Hematopoietic multipotent progenitor cell treated with erythropoietin and hydrocortisone succinate and interleukin-3 and kit ligand, for 17 days (in vitro differentiated cells): ENCODE measurements around the gene ANGPTL8.
A peak's percentile ranks its signal among the peaks of the same experiment; 100 is the strongest.

Source experiments
- DNase-seq: peaks from one replicate; pipeline ENCODE4 v3.0.0-alpha.2; 2015; ENCODE audit warnings: low spot score

Gene ANGPTL8

GRCh38 chr19:11239377-11240000 is at the start of gene ANGPTL8:
ANGPTL8 (plus strand) TSS chr19:11239619; CDS start chr19:11239638, 19 bp downstream.
- no peak for DNase-seq

- no peak for DNase-seq
Measured at GRCh38 chr19:11190501-11190900, 48.9 kb upstream of the ANGPTL8 start.

GRCh38 chr19:11191273-11191755 is 48.1 kb upstream of the ANGPTL8 start:
- peak; percentile 59 for DNase-seq

GRCh38 chr19:11191934-11192333 is 47.5 kb upstream of the ANGPTL8 start:
- no peak for DNase-seq

- DNase-seq, result no peak
Measured at GRCh38 chr19:11192957-11193939, 46.2 kb upstream of the ANGPTL8 start.

GRCh38 chr19:11194173-11194572 is 45.2 kb upstream of the ANGPTL8 start:
- DNase-seq, result no peak

- no peak for DNase-seq
Measured at GRCh38 chr19:11194656-11195558, 44.5 kb upstream of the ANGPTL8 start.

- no peak for DNase-seq
Measured at GRCh38 chr19:11195681-11196080, 43.7 kb upstream of the ANGPTL8 start.

GRCh38 chr19:11196406-11197287 is 42.8 kb upstream of the ANGPTL8 start:
- DNase-seq, result peak; percentile 52

- DNase-seq, result peak; percentile 90
Measured at GRCh38 chr19:11197291-11198174, 41.9 kb upstream of the ANGPTL8 start, which contains the start of gene KANK2. KANK2 (minus strand) TSS chr19:11197545; CDS start chr19:11194511, 3,034 bp downstream.

- DNase-seq, result no peak
Measured at GRCh38 chr19:11198175-11198534, 41.3 kb upstream of the ANGPTL8 start.

- DNase-seq, result no peak
Measured at GRCh38 chr19:11198769-11199424, 40.5 kb upstream of the ANGPTL8 start.

GRCh38 chr19:11199517-11199916 is 39.9 kb upstream of the ANGPTL8 start:
- no peak for DNase-seq

GRCh38 chr19:11200015-11200574 is 39.3 kb upstream of the ANGPTL8 start:
- DNase-seq, result no peak

- no peak for DNase-seq
Measured at GRCh38 chr19:11200931-11201330, 38.5 kb upstream of the ANGPTL8 start.

GRCh38 chr19:11201791-11202190 is 37.6 kb upstream of the ANGPTL8 start:
- no peak for DNase-seq

GRCh38 chr19:11202488-11203193 is 36.8 kb upstream of the ANGPTL8 start:
- DNase-seq, result no peak
